ENCODE measurements around the gene ABCA9. TPM values are rescaled to one million over a fixed set of nuclear protein-coding genes. Genes with fewer than 3 reads are reported as not detected.

Gene ABCA9
- total and polyA plus RNA-seq, 2 of the 13 experiments (the other 11 are each of a cell fraction or from before 2014, with no cell fraction given): 0.04 TPM; not detected in 1

- no peak for TF ChIP-seq ZNF276 (CRISPR knock-in tag; IDR thresholded peaks at IDR 0.05; ENCODE audit: low read depth)
- TF ChIP-seq ESRRA (CRISPR knock-in tag; IDR thresholded peaks at IDR 0.05; ENCODE audit: low read depth): peak; percentile 29; the same call in 1 of the 2 replicates
- TF ChIP-seq ZUFSP (CRISPR knock-in tag; IDR thresholded peaks at IDR 0.05; ENCODE audit: borderline replicate concordance): no peak
- TF ChIP-seq MAFF (IDR thresholded peaks at IDR 0.05; ENCODE audit: low read depth, low read length): no peak
- TF ChIP-seq SPEN (CRISPR knock-in tag; IDR thresholded peaks at IDR 0.05; ENCODE audit: low read depth): peak; percentile 41; the same call in 1 of the 2 replicates
- no peak for TF ChIP-seq ELF1 (CRISPR knock-in tag; IDR thresholded peaks at IDR 0.05)
- TF ChIP-seq ZNF746 (CRISPR knock-in tag; IDR thresholded peaks at IDR 0.05): no peak
- TF ChIP-seq CC2D1A (CRISPR knock-in tag; IDR thresholded peaks at IDR 0.05): no peak
- TF ChIP-seq BATF2 (CRISPR knock-in tag; IDR thresholded peaks at IDR 0.05): no peak
- TF ChIP-seq CSRNP2 (CRISPR knock-in tag; conservative IDR thresholded peaks at IDR 0.05; ENCODE audit: low read depth): no peak
- no peak for TF ChIP-seq POGK (CRISPR knock-in tag; conservative IDR thresholded peaks at IDR 0.05)
- TF ChIP-seq PREB (CRISPR knock-in tag; IDR thresholded peaks at IDR 0.05): no peak
- TF ChIP-seq RAD51 (IDR thresholded peaks at IDR 0.05; ENCODE audit: borderline replicate concordance): no peak
- no peak for TF ChIP-seq EED (CRISPR knock-in tag; IDR thresholded peaks at IDR 0.05)
- TF ChIP-seq RBFOX2 (IDR thresholded peaks at IDR 0.05; ENCODE audit: low read depth, low read length): peak; percentile 55; the same call in 1 of the 2 replicates
- no peak for TF ChIP-seq E2F2 (CRISPR knock-in tag; IDR thresholded peaks at IDR 0.05; ENCODE audit: borderline replicate concordance)
- no peak for TF ChIP-seq HBP1 (CRISPR knock-in tag; IDR thresholded peaks at IDR 0.05; ENCODE audit: low read depth)
These were observed 122.7 kb downstream of the ABCA9 start (continued) for GRCh38 chr17:68937890-68938514.
